Ovary (tissue), 9 donors: ENCODE data around the gene DCUN1D1. TPM values are rescaled to one million over a fixed set of nuclear protein-coding genes. Genes with fewer than 3 reads are reported as not detected.

Source experiments
- DNase-seq, 5 donors: peaks; one replicate each; pipeline ENCODE4 v3.0.0-alpha.2; 2019 to 2020
- H3K27ac ChIP-seq, 2 donors: fragments of 200-600 bp; one replicate each; pipeline versions ENCODE4 v1.5.1 to v1.8.0; 2019 to 2022
- H3K27me3 ChIP-seq: fragments of 200-600 bp; one replicate; pipeline ENCODE4 v1.8.0; 2022
- H3K36me3 ChIP-seq: fragments of 200-600 bp; sonication (generic); one replicate; pipeline ENCODE4 v1.5.1; 2019
- H3K4me1 ChIP-seq: one replicate; pipeline ENCODE4 v1.8.1; 2013; ENCODE audit warnings: mild to moderate bottlenecking, moderate library complexity; ENCODE audit not compliant: insufficient read depth
- H3K4me3 ChIP-seq: fragments of 200-600 bp; sonication (generic); one replicate; pipeline ENCODE4 v1.5.1; 2017
- H3K9me3 ChIP-seq, 2 donors: fragments of 200-600 bp in 1 of 2; sonication (generic) in 1 of 2; one replicate each; pipeline versions ENCODE4 v1.5.1 to v1.8.1; 2013 to 2019; ENCODE audit warnings: mild to moderate bottlenecking in 1 of 2, moderate library complexity in 1 of 2
- CTCF ChIP-seq, 3 donors: fragments of 450-650 bp in 2 of 3; fragments of 200-600 bp in 1 of 3; IDR thresholded peaks; one replicate each; pipeline versions ENCODE4 v1.5.1 to v1.8.0; 2016 to 2022; ENCODE audit warnings: antibody characterized with exemption in 3 of 3, mild to moderate bottlenecking in 1 of 3
- EP300 ChIP-seq: sonication (generic); formaldehyde crosslinking; IDR thresholded peaks from one replicate; pipeline ENCODE4 v1.6.1; 2017; ENCODE audit warnings: antibody characterized with exemption
- POLR2A ChIP-seq: fragments of 450-650 bp; IDR thresholded peaks from one replicate; pipeline ENCODE4 v1.6.1; 2017; ENCODE audit warnings: antibody characterized with exemption, mild to moderate bottlenecking, moderate library complexity
- WGBS, 3 donors: extraction: QIAGEN DNeasy Blood & Tissue Kit in 1 of 3; methylation state at CpG; one replicate each; pipeline versions ENCODE4 v1.1.5 to v1.1.7; 2013 to 2017; 5-methylcytosine and 5-hydroxymethylcytosine counted together
- intact Hi-C, 4 donors: fragments of 100-400 bp; cut with DNase I; formaldehyde crosslinking; loops; one replicate each; pipeline versions ENCODE4 v1.11.0 to v1.15.1; 2022 to 2023
- polyA plus RNA-seq, 2 donors: library from polyadenylated mRNA; stranded (reverse); fragments of 200-250 nt in 1 of 2; fragments of 350-450 nt in 1 of 2; fragmentation: Illumina TruSeq in 1 of 2; extraction: RNeasy Lipid Tissue Mini Kit (QIAGEN cat#74804) in 1 of 2; gene quantifications; one replicate each; pipeline ENCODE4 v1.2.3, GENCODE V29; 2013 to 2014
- total RNA-seq, 7 donors: library from RNA; depleted of rRNA in 2 of 7; stranded (reverse); fragments of >200 nt in 2 of 7; fragmentation: NEBNext Ultra II Directional in 3 of 7; extraction: Animal tissue kit (Norgen Biotek cat#: 25700) in 3 of 7; gene quantifications; one replicate each; pipeline versions ENCODE4 v1.1.0 to v1.2.4, GENCODE V29; 2016 to 2023
- donor health status: DM: no; HTN: no; CAD: no; lungs with moderate emphysema.
- donor health status: DM: no; HTN: no; CAD: no.
- donor health status: Bipolar disorder and iron deficiency.
- donor health status: DM: yes; HTN: yes; CAD: no.
- donor health status: DM: no; HTN: no; CAD: no.
- donor health status: DM: yes; HTN: yes; CAD: no.

Gene DCUN1D1
- total and polyA plus RNA-seq, 9 donors = 7.7 to 42.7 (median 40.2) TPM

DNA sequence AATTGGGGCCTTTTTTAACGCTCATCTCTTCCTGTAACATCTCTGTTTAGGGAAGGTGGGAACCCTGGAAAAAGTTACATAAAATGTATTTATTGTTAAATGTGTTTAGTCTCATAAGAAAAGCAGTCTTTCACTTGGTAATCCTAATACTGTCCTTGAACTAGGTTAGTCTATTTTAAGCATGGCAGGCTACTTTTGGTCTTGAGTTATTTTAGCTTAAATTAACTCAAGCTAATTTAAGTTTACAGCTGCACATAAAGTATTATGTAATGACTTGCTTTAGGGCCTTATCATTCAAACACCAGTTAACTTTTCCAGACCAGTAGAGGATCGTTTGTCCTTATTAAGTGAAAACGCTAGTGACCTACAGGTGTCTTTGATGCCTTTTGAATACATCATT, 63.2 kb downstream of the DCUN1D1 start:
- Histone ChIP-seq H3K36me3 (no peaks in the 10 kb centered on the region), H3K27ac (no peak overlapping the region), H3K4me1 (no peaks in the 10 kb centered on the region), H3K9me3 (no peaks in the 10 kb centered on the region), H3K4me3 (no peak overlapping the region), H3K27me3 (no peaks in the 10 kb centered on the region)
- intact Hi-C loops = no loop called here
- DNase-seq = no peak
- TF ChIP-seq POLR2A (no peak), EP300 (no peak), CTCF (IDR thresholded peaks at IDR 0.05) (no peak)
- WGBS, 3 donors = 33 to 58% (median 41%) methylated on average over 3 of the region's 3 CpGs

- no peak for TF ChIP-seq EP300
- no peak for TF ChIP-seq POLR2A
- TF ChIP-seq CTCF (IDR thresholded peaks at IDR 0.05) = no peak
- no peak for DNase-seq
- intact Hi-C loops = no loop called here
- WGBS, 3 donors = 75 to 85% (median 81%) methylated on average over 1 of the region's 1 CpG
- Histone ChIP-seq H3K27ac (no peak overlapping the region), H3K27me3 (no peaks in the 10 kb centered on the region), H3K9me3 (no peaks in the 10 kb centered on the region), H3K36me3 (no peaks in the 10 kb centered on the region), H3K4me3 (no peak overlapping the region), H3K4me1 (no peaks in the 10 kb centered on the region)
Observed at GRCh38 chr3:182914341-182914740, 66.0 kb downstream of the DCUN1D1 start.

GRCh38 chr3:182913889-182914288, 66.4 kb downstream of the DCUN1D1 start:
- Histone ChIP-seq H3K27me3 (no peaks in the 10 kb centered on the region), H3K4me1 (no peaks in the 10 kb centered on the region), H3K36me3 (no peaks in the 10 kb centered on the region), H3K4me3 (no peak overlapping the region), H3K9me3 (no peaks in the 10 kb centered on the region), H3K27ac (no peak overlapping the region)
- intact Hi-C loops = no loop called here
- DNase-seq = no peak
- WGBS, 3 donors = 76 to 82% (median 78%) methylated on average over 4 of the region's 4 CpGs
- TF ChIP-seq CTCF (IDR thresholded peaks at IDR 0.05) = no peak

DNA sequence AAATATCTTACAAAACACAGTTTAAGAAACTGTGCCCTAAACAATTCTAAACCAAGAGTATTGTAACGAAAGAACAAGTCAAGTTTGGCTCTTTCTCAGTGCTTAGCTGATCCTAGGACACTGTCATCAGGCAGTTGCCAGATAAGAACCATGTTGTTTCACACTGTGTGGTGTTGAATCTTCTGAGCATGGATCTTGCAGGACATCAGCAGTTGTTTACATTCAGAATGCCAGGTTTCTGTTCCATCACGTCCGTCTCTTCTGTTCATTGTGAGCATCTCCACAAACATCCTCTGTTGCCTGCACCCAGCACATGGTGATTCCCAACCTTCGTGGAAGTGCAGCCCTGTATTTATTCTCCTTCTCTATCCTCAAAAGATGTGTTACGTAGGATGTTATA, 67.9 kb downstream of the DCUN1D1 start:
- Histone ChIP-seq H3K4me1 (no peaks in the 10 kb centered on the region), H3K9me3 (no peaks in the 10 kb centered on the region), H3K27ac (no peak overlapping the region), H3K36me3 (no peaks in the 10 kb centered on the region), H3K4me3 (no peak overlapping the region), H3K27me3 (no peaks in the 10 kb centered on the region)
- TF ChIP-seq POLR2A = no peak
- TF ChIP-seq EP300 = no peak
- no peak for TF ChIP-seq CTCF (IDR thresholded peaks at IDR 0.05)
- intact Hi-C loops = no loop called here
- DNase-seq = no peak
- 67 to 84% (median 83%) methylated on average over 5 of the region's 5 CpGs for WGBS, 3 donors

- intact Hi-C loops = no loop called here
- DNase-seq = no peak
Observed at GRCh38 chr3:182911782-182912111, 68.6 kb downstream of the DCUN1D1 start.

More at GRCh38 chr3:182911782-182912111, 68.6 kb downstream of the DCUN1D1 start:
- Histone ChIP-seq H3K4me3 (no peak overlapping the region), H3K4me1 (no peaks in the 10 kb centered on the region), H3K27ac (no peak overlapping the region), H3K9me3 (no peaks in the 10 kb centered on the region), H3K36me3 (no peaks in the 10 kb centered on the region), H3K27me3 (no peaks in the 10 kb centered on the region)
- no peak for TF ChIP-seq EP300
- no peak for TF ChIP-seq CTCF (IDR thresholded peaks at IDR 0.05)
- no peak for TF ChIP-seq POLR2A
- WGBS, 3 donors = 71 to 76% (median 74%) methylated on average over 5 of the region's 5 CpGs
